HCT116 (cell line): Measurements from ENCODE around the gene ANKEF1. TPM values are rescaled to one million over a fixed set of nuclear protein-coding genes. Genes with fewer than 3 reads are reported as not detected.

Experiments used
- ATAC-seq: fragments of 200-7000 bp; cut with Tn5 transposase; 2 replicates; pipeline ENCODE4 v1.9.1; 2020; ENCODE audit warnings: mild to moderate bottlenecking, moderate library complexity
- BruUV-seq: library from RNA; stranded (reverse); fragments of 400-500 nt; replicated peaks from 2 replicates; lab custom pipeline; 2021; lab: Mats Ljungman, UMichigan
- CTCF ChIA-PET: fragments of 300-600 bp; sonication (Branson Sonifier 250); formaldehyde crosslinking; loops from one replicate; lab custom pipeline; 2021; ENCODE audit warnings: antibody characterized with exemption; lab: Charles Lee
- POLR2A ChIA-PET: fragments of 300-600, 350-600 bp; sonication (Branson Sonifier 250); formaldehyde crosslinking; loops from one replicate; lab custom pipeline; 2021; ENCODE audit warnings: antibody characterized with exemption; lab: Charles Lee
- RAD21 ChIA-PET, 2 experiments: fragments of 300-600 bp; sonication (Branson Sonifier 250); formaldehyde crosslinking; loops; one replicate each; lab custom pipeline; 2023; ENCODE audit warnings: low total read pairs in 2 of 2; ENCODE audit not compliant: uncharacterized antibody in 2 of 2, unreplicated experiment in 2 of 2, low non-redundant PET in 1 of 2; lab: Charles Lee
- DNase-seq: peaks from one replicate; pipeline ENCODE4 v3.0.0-alpha.2; 2010; ENCODE audit warnings: low read depth, low spot score
- H2AFZ ChIP-seq: fragments of 200-600 bp; shearing (Covaris generic), sonication (generic); 2 replicates; pipeline ENCODE4 v1.6.1; 2017; ENCODE audit warnings: low read depth, mixed run types, mixed read lengths, antibody characterized with exemption, low read length; ENCODE audit not compliant: poor library complexity, severe bottlenecking
- H3K27ac ChIP-seq: 2 replicates; pipeline ENCODE4 v1.5.1; 2012; ENCODE audit warnings: low read depth, low read length
- H3K27me3 ChIP-seq: fragments of 200-600 bp; sonication (generic); 2 replicates; pipeline ENCODE4 v1.6.1; 2016; ENCODE audit warnings: mixed run types, low read length, mixed read lengths; ENCODE audit not compliant: insufficient read depth
- H3K36me3 ChIP-seq, 2 experiments: fragments of 200-500 bp in 1 of 2; fragments of 200-600 bp in 1 of 2; sonication (Bioruptor generic) in 1 of 2; sonication (generic) in 1 of 2; 2 replicates each; pipeline versions ENCODE4 v1.5.1 to v1.6.1; 2014 to 2016; ENCODE audit warnings: low read length in 2 of 2, inconsistent platforms in 1 of 2, mixed read lengths in 1 of 2, mixed run types in 1 of 2; ENCODE audit not compliant: insufficient read depth in 2 of 2, control insufficient read depth in 1 of 2
- H3K4me1 ChIP-seq, 2 experiments: fragments of 200-600 bp in 1 of 2; sonication (generic) in 1 of 2; 2 replicates each; pipeline versions ENCODE4 v1.5.1 to v1.6.1; 2012 to 2017; ENCODE audit warnings: low read length in 2 of 2, inconsistent platforms in 1 of 2, mild to moderate bottlenecking in 1 of 2, mixed read lengths in 1 of 2, mixed run types in 1 of 2, moderate library complexity in 1 of 2; ENCODE audit not compliant: insufficient read depth in 2 of 2, control insufficient read depth in 1 of 2
- H3K4me2 ChIP-seq: fragments of 200-600 bp; sonication (generic); 2 replicates; pipeline ENCODE4 v1.6.1; 2017; ENCODE audit warnings: mixed run types, low read length, mixed read lengths
- H3K4me3 ChIP-seq, 2 experiments: fragments of 200-600 bp in 1 of 2; sonication (generic) in 1 of 2; replicated peaks in 1 of 2; 2 replicates each; pipeline ENCODE4 v1.5.1; 2011 to 2016; ENCODE audit warnings: low read length in 2 of 2, control low read depth in 1 of 2, low read depth in 1 of 2, mild to moderate bottlenecking in 1 of 2, mixed read lengths in 1 of 2, mixed run types in 1 of 2
- H3K79me2 ChIP-seq: fragments of 200-600 bp; sonication (generic); 2 replicates; pipeline ENCODE4 v1.6.1; 2017; ENCODE audit warnings: mild to moderate bottlenecking, mixed run types, low read length, moderate library complexity, mixed read lengths; ENCODE audit not compliant: insufficient read depth
- H3K9ac ChIP-seq: fragments of 200-600 bp; sonication (generic); 2 replicates; pipeline ENCODE4 v1.6.1; 2016; ENCODE audit warnings: low read length, mixed read lengths
- H3K9me2 ChIP-seq: fragments of 200-600 bp; sonication (generic), shearing (Covaris generic); 2 replicates; pipeline ENCODE4 v1.6.1; 2017; ENCODE audit warnings: mixed run types, mild to moderate bottlenecking, moderate library complexity; ENCODE audit not compliant: insufficient read depth
- H3K9me3 ChIP-seq, 2 experiments: fragments of 200-500 bp in 1 of 2; fragments of 200-600 bp in 1 of 2; sonication (Bioruptor generic) in 1 of 2; sonication (generic) in 1 of 2; 2 replicates each; pipeline ENCODE4 v1.6.1; 2014 to 2017; ENCODE audit warnings: low read length in 2 of 2, mixed read lengths in 2 of 2, inconsistent platforms in 1 of 2, low read depth in 1 of 2, mild to moderate bottlenecking in 1 of 2, mixed run types in 1 of 2, moderate library complexity in 1 of 2; ENCODE audit not compliant: control insufficient read depth in 1 of 2, insufficient read depth in 1 of 2
- H4K20me1 ChIP-seq: fragments of 200-600 bp; sonication (generic), shearing (Covaris generic); 2 replicates; pipeline ENCODE4 v1.6.1; 2017; ENCODE audit warnings: mixed run types, mild to moderate bottlenecking, moderate library complexity; ENCODE audit not compliant: insufficient read depth
- ATF3 ChIP-seq: IDR thresholded peaks from 2 replicates; pipeline ENCODE4 v1.6.1; 2012
- CBX3 ChIP-seq: IDR thresholded peaks from 2 replicates; pipeline ENCODE4 v1.6.1; 2012; ENCODE audit warnings: low read depth
- CEBPB ChIP-seq: IDR thresholded peaks from 2 replicates; pipeline ENCODE4 v1.6.1; 2012; ENCODE audit warnings: low read depth
- EZH2 ChIP-seq: fragments of 200-600 bp; sonication (generic); IDR thresholded peaks from 2 replicates; pipeline ENCODE4 v1.6.1; 2017; ENCODE audit warnings: antibody characterized with exemption, mixed run types
- FOSL1 ChIP-seq: IDR thresholded peaks from 2 replicates; pipeline ENCODE4 v1.6.1; 2012; ENCODE audit warnings: low read depth
- POLR2A ChIP-seq: IDR thresholded peaks from 2 replicates; pipeline ENCODE4 v1.7.0; 2011; ENCODE audit warnings: borderline replicate concordance; ENCODE audit not compliant: insufficient read depth, insufficient read length; ENCODE audit errors: extremely low read depth
- POLR2AphosphoS5 ChIP-seq: IDR thresholded peaks from 2 replicates; pipeline ENCODE4 v1.6.1; 2011; ENCODE audit warnings: mild to moderate bottlenecking, low read depth, low read length, moderate library complexity
- SIN3A ChIP-seq: IDR thresholded peaks from 2 replicates; pipeline ENCODE4 v1.6.1; 2012; ENCODE audit warnings: low read depth
- SRF ChIP-seq: IDR thresholded peaks from 2 replicates; pipeline ENCODE4 v1.6.1; 2012; ENCODE audit warnings: low read depth
- YY1 ChIP-seq: IDR thresholded peaks from 2 replicates; pipeline ENCODE4 v1.6.1; 2011; ENCODE audit warnings: low read length, low read depth, moderate library complexity, mild to moderate bottlenecking; ENCODE audit not compliant: insufficient replicate concordance; ENCODE audit errors: extremely low read depth
- ZFX ChIP-seq: fragments of 450-650 bp; IDR thresholded peaks from 2 replicates; pipeline ENCODE4 v1.6.1; 2017
- ZNF274 ChIP-seq: fragments of 200-500 bp; sonication (Bioruptor generic); IDR thresholded peaks from 2 replicates; pipeline ENCODE4 v1.6.1; 2014; ENCODE audit warnings: mild to moderate bottlenecking, low read depth, low read length, inconsistent platforms
- intact Hi-C: fragments of 100-400 bp; cut with micrococcal nuclease; formaldehyde crosslinking; loops from 2 replicates; pipeline ENCODE4 v1.10.0; 2022
- total RNA-seq: library from RNA; stranded (reverse); gene quantifications from one replicate; pipeline ENCODE4 v1.2.1, GENCODE V29; 2021; ENCODE audit not compliant: unreplicated experiment
- TF ChIP-seq, protein P1 (sequence below), 3 experiments: fragments of 200-600 bp in 1 of 3; sonication (generic) in 1 of 3; IDR thresholded peaks in 2 of 3; conservative IDR thresholded peaks in 1 of 3; 2 replicates each; pipeline ENCODE4 v1.5.1; 2012 to 2017; ENCODE audit warnings: low read depth in 2 of 3, low read length in 2 of 3, antibody characterized with exemption in 1 of 3, borderline replicate concordance in 1 of 3, control low read depth in 1 of 3, mild to moderate bottlenecking in 1 of 3, mixed read lengths in 1 of 3, mixed run types in 1 of 3, moderate library complexity in 1 of 3; ENCODE audit not compliant: insufficient read depth in 1 of 3
- TF ChIP-seq, protein P2 (sequence below): IDR thresholded peaks from 2 replicates; pipeline ENCODE4 v1.6.1; 2012
- TF ChIP-seq, protein P3 (sequence below): IDR thresholded peaks from 2 replicates; pipeline ENCODE4 v1.6.1; 2012; ENCODE audit warnings: low read depth

ANKEF1 gene
- total RNA-seq, 1 experiment from 2014 or later = 15.8 TPM

GRCh38 chr20:10047427-10047826, 12.6 kb downstream of the ANKEF1 start:
- no peak overlapping the region for H3K4me2 ChIP-seq
- no peak overlapping the region for H3K27ac ChIP-seq
- H3K9me3 ChIP-seq = no peaks in the 10 kb centered on the region
- no peaks in the 10 kb centered on the region for H3K9me2 ChIP-seq
- no peaks in the 10 kb centered on the region for H3K4me1 ChIP-seq
- no TSS peak for BruUV-seq
- H3K9ac ChIP-seq = no peak overlapping the region
- H3K4me3 ChIP-seq = no peak overlapping the region
- DNase-seq (no peak), ATAC-seq (peak; percentile 68)
- H3K79me2 ChIP-seq = no peaks in the 10 kb centered on the region
- intact Hi-C loops = no loop called here
- no peaks in the 10 kb centered on the region for H4K20me1 ChIP-seq
- H2AFZ ChIP-seq = no peak overlapping the region
- TF ChIP-seq, protein P1, sequence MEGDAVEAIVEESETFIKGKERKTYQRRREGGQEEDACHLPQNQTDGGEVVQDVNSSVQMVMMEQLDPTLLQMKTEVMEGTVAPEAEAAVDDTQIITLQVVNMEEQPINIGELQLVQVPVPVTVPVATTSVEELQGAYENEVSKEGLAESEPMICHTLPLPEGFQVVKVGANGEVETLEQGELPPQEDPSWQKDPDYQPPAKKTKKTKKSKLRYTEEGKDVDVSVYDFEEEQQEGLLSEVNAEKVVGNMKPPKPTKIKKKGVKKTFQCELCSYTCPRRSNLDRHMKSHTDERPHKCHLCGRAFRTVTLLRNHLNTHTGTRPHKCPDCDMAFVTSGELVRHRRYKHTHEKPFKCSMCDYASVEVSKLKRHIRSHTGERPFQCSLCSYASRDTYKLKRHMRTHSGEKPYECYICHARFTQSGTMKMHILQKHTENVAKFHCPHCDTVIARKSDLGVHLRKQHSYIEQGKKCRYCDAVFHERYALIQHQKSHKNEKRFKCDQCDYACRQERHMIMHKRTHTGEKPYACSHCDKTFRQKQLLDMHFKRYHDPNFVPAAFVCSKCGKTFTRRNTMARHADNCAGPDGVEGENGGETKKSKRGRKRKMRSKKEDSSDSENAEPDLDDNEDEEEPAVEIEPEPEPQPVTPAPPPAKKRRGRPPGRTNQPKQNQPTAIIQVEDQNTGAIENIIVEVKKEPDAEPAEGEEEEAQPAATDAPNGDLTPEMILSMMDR (IDR thresholded peaks at IDR 0.05 in 2 of 3, conservative IDR thresholded peaks at IDR 0.05 in 1 of 3; ENCODE audit: borderline replicate concordance in 1 of 3, insufficient read depth in 1 of 3, low read depth in 2 of 3, low read length in 2 of 3) = peak in 2 of 3 experiments; percentile 45 to 49; a peak in 4 of 6 replicates
- TF ChIP-seq, protein P2, sequence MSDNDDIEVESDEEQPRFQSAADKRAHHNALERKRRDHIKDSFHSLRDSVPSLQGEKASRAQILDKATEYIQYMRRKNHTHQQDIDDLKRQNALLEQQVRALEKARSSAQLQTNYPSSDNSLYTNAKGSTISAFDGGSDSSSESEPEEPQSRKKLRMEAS = no peak
- ChIA-PET POLR2A (interaction anchor here (0.7 to 1.5 kb wide), 2 partner anchors 8 to 624 kb away, joined by 3 to 4 read pairs; no protein-coding TSS in a partner anchor), CTCF (interaction anchor here (0.6 to 1.2 kb wide), 6 partner anchors 30 to 430 kb away, joined by 3 to 8 read pairs (median 4); no protein-coding TSS in a partner anchor), RAD21 (no interaction called here)
- peaks cover 0 to 6% of the 10 kb centered on the region in 2 experiments; a peak in 1 of 4 replicates for H3K36me3 ChIP-seq
- H3K27me3 ChIP-seq = no peaks in the 10 kb centered on the region

- Histone ChIP-seq H3K4me2 (no peak overlapping the region), H3K9ac (no peak overlapping the region), H4K20me1 (no peaks in the 10 kb centered on the region), H3K9me3 (no peaks in the 10 kb centered on the region), H2AFZ (no peak overlapping the region), H3K9me2 (no peaks in the 10 kb centered on the region), H3K27ac (no peak overlapping the region), H3K4me3 (no peak overlapping the region), H3K27me3 (no peaks in the 10 kb centered on the region), H3K36me3 (peaks cover 0 to 7% of the 10 kb centered on the region in 2 experiments; a peak in 2 of 4 replicates), H3K4me1 (no peaks in the 10 kb centered on the region), H3K79me2 (no peaks in the 10 kb centered on the region)
- CTCF ChIA-PET = no interaction called here
- BruUV-seq = no TSS peak
- intact Hi-C loops = no loop called here
- RAD21 ChIA-PET = no interaction called here
- DNase-seq = no peak
- POLR2A ChIA-PET = no interaction called here
- ATAC-seq = no peak
- TF ChIP-seq FOSL1 (no peak), POLR2AphosphoS5 (no peak), POLR2A (no peak), CBX3 (no peak), ZFX (no peak), ZNF274 (no peak), CEBPB (no peak), SIN3A (no peak), EZH2 (no peak), YY1 (no peak), SRF (no peak), ATF3 (no peak)
- TF ChIP-seq, protein P2 = no peak
- TF ChIP-seq, protein P3, sequence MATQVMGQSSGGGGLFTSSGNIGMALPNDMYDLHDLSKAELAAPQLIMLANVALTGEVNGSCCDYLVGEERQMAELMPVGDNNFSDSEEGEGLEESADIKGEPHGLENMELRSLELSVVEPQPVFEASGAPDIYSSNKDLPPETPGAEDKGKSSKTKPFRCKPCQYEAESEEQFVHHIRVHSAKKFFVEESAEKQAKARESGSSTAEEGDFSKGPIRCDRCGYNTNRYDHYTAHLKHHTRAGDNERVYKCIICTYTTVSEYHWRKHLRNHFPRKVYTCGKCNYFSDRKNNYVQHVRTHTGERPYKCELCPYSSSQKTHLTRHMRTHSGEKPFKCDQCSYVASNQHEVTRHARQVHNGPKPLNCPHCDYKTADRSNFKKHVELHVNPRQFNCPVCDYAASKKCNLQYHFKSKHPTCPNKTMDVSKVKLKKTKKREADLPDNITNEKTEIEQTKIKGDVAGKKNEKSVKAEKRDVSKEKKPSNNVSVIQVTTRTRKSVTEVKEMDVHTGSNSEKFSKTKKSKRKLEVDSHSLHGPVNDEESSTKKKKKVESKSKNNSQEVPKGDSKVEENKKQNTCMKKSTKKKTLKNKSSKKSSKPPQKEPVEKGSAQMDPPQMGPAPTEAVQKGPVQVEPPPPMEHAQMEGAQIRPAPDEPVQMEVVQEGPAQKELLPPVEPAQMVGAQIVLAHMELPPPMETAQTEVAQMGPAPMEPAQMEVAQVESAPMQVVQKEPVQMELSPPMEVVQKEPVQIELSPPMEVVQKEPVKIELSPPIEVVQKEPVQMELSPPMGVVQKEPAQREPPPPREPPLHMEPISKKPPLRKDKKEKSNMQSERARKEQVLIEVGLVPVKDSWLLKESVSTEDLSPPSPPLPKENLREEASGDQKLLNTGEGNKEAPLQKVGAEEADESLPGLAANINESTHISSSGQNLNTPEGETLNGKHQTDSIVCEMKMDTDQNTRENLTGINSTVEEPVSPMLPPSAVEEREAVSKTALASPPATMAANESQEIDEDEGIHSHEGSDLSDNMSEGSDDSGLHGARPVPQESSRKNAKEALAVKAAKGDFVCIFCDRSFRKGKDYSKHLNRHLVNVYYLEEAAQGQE = no peak
Observed at GRCh38 chr20:10051185-10051584, 16.4 kb downstream of the ANKEF1 start.
